CD4-positive, CD25-positive, alpha-beta regulatory T cell (primary cell): ENCODE results near the gene MAP3K14. TPM values are rescaled to one million over a fixed set of nuclear protein-coding genes. Genes with fewer than 3 reads are reported as not detected.

Experiments used
- ATAC-seq, 2 donors: fragments of 150-1000 bp; cut with Tn5 transposase; one replicate each; pipeline ENCODE4 v1.10.0; 2021; ENCODE audit warnings: low read depth in 2 of 2, moderate number of reproducible peaks in 2 of 2, moderate library complexity in 1 of 2
- DNase-seq, 3 donors: peaks; one replicate each; pipeline versions ENCODE4 v3.0.0 to v3.0.0-alpha.2; 2012 to 2022; ENCODE audit warnings: mixed read lengths in 1 of 3
- H3K27ac ChIP-seq: one replicate; pipeline ENCODE4 v1.7.0; 2013; ENCODE audit warnings: mild to moderate bottlenecking, low read length; ENCODE audit not compliant: insufficient read depth, poor library complexity, severe bottlenecking
- H3K27me3 ChIP-seq: one replicate; pipeline ENCODE4 v1.7.0; 2013; ENCODE audit warnings: low read length; ENCODE audit not compliant: control insufficient read depth, insufficient read depth
- H3K36me3 ChIP-seq: one replicate; pipeline ENCODE4 v1.7.0; 2013; ENCODE audit warnings: mild to moderate bottlenecking, low read length, moderate library complexity; ENCODE audit not compliant: control insufficient read depth, insufficient read depth
- H3K4me1 ChIP-seq: 2 replicates; pipeline ENCODE4 v1.7.0; 2013; ENCODE audit warnings: mild to moderate bottlenecking, low read length; ENCODE audit not compliant: insufficient read depth, control insufficient read depth, poor library complexity, severe bottlenecking
- H3K4me3 ChIP-seq: one replicate; pipeline ENCODE4 v1.7.0; 2013; ENCODE audit warnings: low read depth, mild to moderate bottlenecking, low read length, moderate library complexity
- H3K9me3 ChIP-seq, 2 experiments: 1 replicate in 1 of 2; 2 replicates in 1 of 2; pipeline ENCODE4 v1.7.0; 2013; ENCODE audit warnings: low read length in 2 of 2, mild to moderate bottlenecking in 1 of 2, moderate library complexity in 1 of 2; ENCODE audit not compliant: control insufficient read depth in 2 of 2
- H3K27ac Mint-ChIP-seq, 3 donors: one replicate each; pipeline ENCODE4 v1.8.0; 2020 to 2022; ENCODE audit warnings: mild to moderate bottlenecking in 3 of 3, mixed read lengths in 3 of 3, moderate library complexity in 2 of 3
- H3K27me3 Mint-ChIP-seq: one replicate; pipeline ENCODE4 v1.8.0; 2022; ENCODE audit warnings: mild to moderate bottlenecking, mixed read lengths
- H3K36me3 Mint-ChIP-seq: one replicate; pipeline ENCODE4 v1.8.0; 2020; ENCODE audit warnings: mixed read lengths
- H3K4me1 Mint-ChIP-seq, 4 donors: one replicate each; pipeline ENCODE4 v1.8.0; 2020 to 2022; ENCODE audit warnings: mixed read lengths in 4 of 4, mild to moderate bottlenecking in 1 of 4
- H3K4me3 Mint-ChIP-seq, 4 donors: one replicate each; pipeline ENCODE4 v1.8.0; 2020 to 2022; ENCODE audit warnings: mild to moderate bottlenecking in 4 of 4, mixed read lengths in 4 of 4, moderate library complexity in 3 of 4
- H3K9me3 Mint-ChIP-seq, 7 donors: one replicate each; pipeline ENCODE4 v1.8.0; 2020 to 2022; ENCODE audit warnings: mixed read lengths in 7 of 7, mild to moderate bottlenecking in 3 of 7, moderate library complexity in 2 of 7
- polyA plus RNA-seq, 4 donors: library from polyadenylated mRNA; unstranded; fragments of 300-500 nt; fragmentation: Illumina TruSeq; gene quantifications; one replicate each; pipeline ENCODE4 v1.2.3, GENCODE V29; 2021
- total RNA-seq: library from RNA; stranded (reverse); gene quantifications from one replicate; pipeline ENCODE4 v1.2.3, GENCODE V29; 2022

Gene MAP3K14
- total and polyA plus RNA-seq, 5 donors from 2014 or later = 5.9 to 61.3 (median 7.2) TPM

- H3K4me1 Mint-ChIP-seq = peaks cover 47 to 93% (median 68%) of the 10 kb centered on the region in 4 donors
- Histone ChIP-seq H3K36me3 (peaks cover 25% of the 10 kb centered on the region), H3K27ac (no peak overlapping the region), H3K4me1 (peaks cover 64% of the 10 kb centered on the region), H3K27me3 (no peaks in the 10 kb centered on the region), H3K4me3 (no peak overlapping the region), H3K9me3 (no peaks in the 10 kb centered on the region)
- no peaks in the 10 kb centered on the region for H3K9me3 Mint-ChIP-seq
- DNase-seq (peak in 1 of 3 donors; percentile 43), ATAC-seq (no peak)
- H3K4me3 Mint-ChIP-seq = peak overlapping the region in 2 of 4 donors; percentile 2 to 55
- H3K36me3 Mint-ChIP-seq = peaks cover 14% of the 10 kb centered on the region
- peak overlapping the region; percentile 47 to 85 (median 82) for H3K27ac Mint-ChIP-seq
- H3K27me3 Mint-ChIP-seq = no peaks in the 10 kb centered on the region
These were observed 16.6 kb downstream of the MAP3K14 start for GRCh38 chr17:45300060-45300751.

GRCh38 chr17:45299361-45299760 lies 17.5 kb downstream of the MAP3K14 start:
- peaks cover 25% of the 10 kb centered on the region for H3K36me3 ChIP-seq
- ATAC-seq = no peak
- H3K9me3 ChIP-seq = no peaks in the 10 kb centered on the region
- peaks cover 42 to 95% (median 65%) of the 10 kb centered on the region in 4 donors for H3K4me1 Mint-ChIP-seq
- no peak overlapping the region for H3K4me3 ChIP-seq
- no peaks in the 10 kb centered on the region for H3K27me3 ChIP-seq
- H3K9me3 Mint-ChIP-seq = no peaks in the 10 kb centered on the region
- peaks cover 14% of the 10 kb centered on the region for H3K36me3 Mint-ChIP-seq
- H3K27me3 Mint-ChIP-seq = no peaks in the 10 kb centered on the region
- H3K27ac ChIP-seq = no peak overlapping the region
- H3K4me1 ChIP-seq = peaks cover 70% of the 10 kb centered on the region
- H3K27ac Mint-ChIP-seq = peak overlapping the region in 2 of 3 donors; percentile 2 to 82
- no peak for DNase-seq
- peak overlapping the region in 2 of 4 donors; percentile 50 for H3K4me3 Mint-ChIP-seq

- Histone ChIP-seq H3K9me3 (no peaks in the 10 kb centered on the region), H3K27ac (no peak overlapping the region), H3K4me1 (peaks cover 76% of the 10 kb centered on the region), H3K36me3 (peaks cover 25% of the 10 kb centered on the region), H3K4me3 (no peak overlapping the region), H3K27me3 (no peaks in the 10 kb centered on the region)
- ATAC-seq (no peak), DNase-seq (no peak)
- peak overlapping the region in 3 of 4 donors; percentile 2 to 68 (median 8) for H3K4me3 Mint-ChIP-seq
- peaks cover 39 to 97% (median 63%) of the 10 kb centered on the region in 4 donors for H3K4me1 Mint-ChIP-seq
- H3K36me3 Mint-ChIP-seq = peaks cover 18% of the 10 kb centered on the region
- no peaks in the 10 kb centered on the region for H3K9me3 Mint-ChIP-seq
- H3K27me3 Mint-ChIP-seq = no peaks in the 10 kb centered on the region
- H3K27ac Mint-ChIP-seq = peak overlapping the region; percentile 27 to 82 (median 80)
These were observed 18.1 kb downstream of the MAP3K14 start for GRCh38 chr17:45298546-45299285.

- DNase-seq (no peak), ATAC-seq (no peak)
- Mint-ChIP-seq H3K27me3 (no peaks in the 10 kb centered on the region), H3K27ac (peak overlapping the region; percentile 76 to 90 (median 87)), H3K4me3 (peak overlapping the region in 3 of 4 donors; percentile 15 to 78 (median 55)), H3K36me3 (peaks cover 20% of the 10 kb centered on the region), H3K9me3 (no peaks in the 10 kb centered on the region), H3K4me1 (peaks cover 33 to 98% (median 58%) of the 10 kb centered on the region in 4 donors)
- H3K27ac ChIP-seq = peak overlapping the region; percentile 47
- H3K36me3 ChIP-seq = peaks cover 31% of the 10 kb centered on the region
- H3K4me3 ChIP-seq = peak overlapping the region; percentile 16
- H3K9me3 ChIP-seq = no peaks in the 10 kb centered on the region
- H3K27me3 ChIP-seq = no peaks in the 10 kb centered on the region
- H3K4me1 ChIP-seq = peaks cover 62% of the 10 kb centered on the region
These were observed 20.0 kb downstream of the MAP3K14 start for GRCh38 chr17:45296833-45297124.

GRCh38 chr17:45296003-45296832 lies 20.6 kb downstream of the MAP3K14 start:
- H3K4me3 Mint-ChIP-seq = peak overlapping the region in 3 of 4 donors; percentile 15 to 78 (median 55)
- peak overlapping the region; percentile 76 to 90 (median 87) for H3K27ac Mint-ChIP-seq
- H3K9me3 Mint-ChIP-seq = no peaks in the 10 kb centered on the region
- ATAC-seq (peak in 1 of 2 donors; percentile 27), DNase-seq (no peak)
- H3K36me3 ChIP-seq = peaks cover 36% of the 10 kb centered on the region
- peak overlapping the region; percentile 47 for H3K27ac ChIP-seq
- H3K36me3 Mint-ChIP-seq = peaks cover 20% of the 10 kb centered on the region
- H3K4me3 ChIP-seq = peak overlapping the region; percentile 16
- H3K27me3 ChIP-seq = no peaks in the 10 kb centered on the region
- H3K27me3 Mint-ChIP-seq = no peaks in the 10 kb centered on the region
- H3K4me1 Mint-ChIP-seq = peaks cover 33 to 94% (median 61%) of the 10 kb centered on the region in 4 donors
- no peaks in the 10 kb centered on the region for H3K9me3 ChIP-seq
- peaks cover 61% of the 10 kb centered on the region for H3K4me1 ChIP-seq

GRCh38 chr17:45294506-45294905 lies 22.3 kb downstream of the MAP3K14 start:
- peaks cover 0 to 2% (median 0%) of the 10 kb centered on the region in 7 donors for H3K9me3 Mint-ChIP-seq
- Histone ChIP-seq H3K27me3 (no peaks in the 10 kb centered on the region), H3K4me1 (peaks cover 50% of the 10 kb centered on the region), H3K9me3 (no peaks in the 10 kb centered on the region), H3K4me3 (no peak overlapping the region), H3K36me3 (peaks cover 53% of the 10 kb centered on the region), H3K27ac (peak overlapping the region; percentile 55)
- ATAC-seq (no peak), DNase-seq (no peak)
- H3K4me3 Mint-ChIP-seq = no peak overlapping the region
- H3K36me3 Mint-ChIP-seq = peaks cover 30% of the 10 kb centered on the region
- H3K27ac Mint-ChIP-seq = peak overlapping the region; percentile 79 to 91 (median 90)
- peaks cover 25 to 81% (median 53%) of the 10 kb centered on the region in 4 donors for H3K4me1 Mint-ChIP-seq
- H3K27me3 Mint-ChIP-seq = no peaks in the 10 kb centered on the region

- DNase-seq = no peak
- Mint-ChIP-seq H3K27ac (peak overlapping the region; percentile 77 to 90 (median 83)), H3K27me3 (no peaks in the 10 kb centered on the region), H3K9me3 (peaks cover 0 to 2% (median 0%) of the 10 kb centered on the region in 7 donors), H3K36me3 (peaks cover 25% of the 10 kb centered on the region), H3K4me1 (peaks cover 23 to 73% (median 45%) of the 10 kb centered on the region in 4 donors), H3K4me3 (no peak overlapping the region)
- Histone ChIP-seq H3K27me3 (no peaks in the 10 kb centered on the region), H3K27ac (no peak overlapping the region), H3K4me3 (no peak overlapping the region), H3K36me3 (peaks cover 54% of the 10 kb centered on the region), H3K4me1 (peaks cover 41% of the 10 kb centered on the region), H3K9me3 (no peaks in the 10 kb centered on the region)
- peak; percentile 37 to 43 for ATAC-seq
These were observed 23.2 kb downstream of the MAP3K14 start for GRCh38 chr17:45293413-45294211.
